ENCODE measurements around the gene SRSF1.

SRSF1 gene

GRCh38 chr17:57957886-57958285 is 49.2 kb downstream of the SRSF1 start:
- H3K27ac ChIP-seq (ENCODE audit: low read length) = no peak overlapping the region
- H3K4me1 ChIP-seq (ENCODE audit: low read length) = peaks cover 20% of the 10 kb centered on the region
- H3K27me3 ChIP-seq (ENCODE audit: low read depth, low read length) = peaks cover 71% of the 10 kb centered on the region

GRCh38 chr17:57957120-57957850 is 49.8 kb downstream of the SRSF1 start:
- Histone ChIP-seq H2AFZ (ENCODE audit: low read depth, low read length) (no peak overlapping the region), H3K4me3 (ENCODE audit: low read length) (no peak overlapping the region), H3K27me3 (ENCODE audit: low read depth, low read length) (peaks cover 70% of the 10 kb centered on the region), H3K9me3 (ENCODE audit: insufficient read depth, low read length) (no peaks in the 10 kb centered on the region), H3K4me1 (ENCODE audit: low read length) (peaks cover 25% of the 10 kb centered on the region), H4K20me1 (ENCODE audit: insufficient read depth, low read length) (peaks cover 9% of the 10 kb centered on the region; the same call in 1 of the 2 replicates), H3K9ac (ENCODE audit: low read length) (no peak overlapping the region), H3K36me3 (replicated peaks; ENCODE audit: low read depth, low read length) (no peaks in the 10 kb centered on the region), H3K4me2 (ENCODE audit: low read length) (no peak overlapping the region), H3K27ac (ENCODE audit: low read length) (no peak overlapping the region), H3K79me2 (ENCODE audit: low read length) (no peaks in the 10 kb centered on the region)
- TF ChIP-seq CTCF (IDR thresholded peaks at IDR 0.05; ENCODE audit: low read depth, low read length) (no peak), EZH2phosphoT487 (IDR thresholded peaks at IDR 0.05; ENCODE audit: low read depth) (no peak)

More at GRCh38 chr17:57957886-57958285, 49.2 kb downstream of the SRSF1 start:
- no peaks in the 10 kb centered on the region for H3K9me3 ChIP-seq (ENCODE audit: insufficient read depth, low read length)
- H2AFZ ChIP-seq (ENCODE audit: low read depth, low read length) = no peak overlapping the region
- TF ChIP-seq CTCF (IDR thresholded peaks at IDR 0.05; ENCODE audit: low read depth, low read length) (no peak), EZH2phosphoT487 (IDR thresholded peaks at IDR 0.05; ENCODE audit: low read depth) (no peak)
- H3K4me2 ChIP-seq (ENCODE audit: low read length) = no peak overlapping the region
- no peak overlapping the region for H3K4me3 ChIP-seq (ENCODE audit: low read length)
- H3K9ac ChIP-seq (ENCODE audit: low read length) = no peak overlapping the region
- H4K20me1 ChIP-seq (ENCODE audit: insufficient read depth, low read length) = peaks cover 9% of the 10 kb centered on the region; the same call in 1 of the 2 replicates
- no peaks in the 10 kb centered on the region for H3K36me3 ChIP-seq (replicated peaks; ENCODE audit: low read depth, low read length)
- no peaks in the 10 kb centered on the region for H3K79me2 ChIP-seq (ENCODE audit: low read length)

- Histone ChIP-seq H3K36me3 (replicated peaks; ENCODE audit: low read depth, low read length) (no peaks in the 10 kb centered on the region), H3K4me2 (ENCODE audit: low read length) (peak overlapping the region; percentile 100), H2AFZ (ENCODE audit: low read depth, low read length) (no peak overlapping the region), H4K20me1 (ENCODE audit: insufficient read depth, low read length) (peaks cover 9% of the 10 kb centered on the region; the same call in 1 of the 2 replicates), H3K79me2 (ENCODE audit: low read length) (no peaks in the 10 kb centered on the region), H3K27me3 (ENCODE audit: low read depth, low read length) (peaks cover 71% of the 10 kb centered on the region), H3K4me1 (ENCODE audit: low read length) (peaks cover 25% of the 10 kb centered on the region), H3K27ac (ENCODE audit: low read length) (no peak overlapping the region), H3K4me3 (ENCODE audit: low read length) (peak overlapping the region; percentile 82), H3K9me3 (ENCODE audit: insufficient read depth, low read length) (no peaks in the 10 kb centered on the region), H3K9ac (ENCODE audit: low read length) (no peak overlapping the region)
- no peak for TF ChIP-seq EZH2phosphoT487 (IDR thresholded peaks at IDR 0.05; ENCODE audit: low read depth)
- no peak for TF ChIP-seq CTCF (IDR thresholded peaks at IDR 0.05; ENCODE audit: low read depth, low read length)
Observed at GRCh38 chr17:57956291-57957119, 50.5 kb downstream of the SRSF1 start.
